Inflammatory macrophage (primary cell): ENCODE data around the gene MZT2A.
"Not testable (repeated sequence)": the region's sequence is repeated elsewhere in the genome, so short reads cannot be mapped to it uniquely, and the experiment has no call there.

Experiments
- DNase-seq, 2 donors: peaks; one replicate each; pipeline ENCODE4 v3.0.0-alpha.2; 2020 to 2022
- total RNA-seq, 18 experiments: gene quantifications; one replicate each; lab custom pipeline; 2026; ENCODE audit warnings: mixed read lengths in 6 of 18, inconsistent platforms in 2 of 18; lab: John Stamatoyannopoulos, UW

The MZT2A gene
- total RNA-seq = 5.0 to 35.4 (median 11.4) reads per million in 18 experiments

GRCh38 chr2:131492015-131492417 is at the start of gene MZT2A:
MZT2A (minus strand) TSS chr2:131492397; CDS start chr2:131492376, 21 bp downstream.
- DNase-seq = peak in 1 of 2 donors; percentile 6

- DNase-seq = not testable (repeated sequence)
Observed at GRCh38 chr2:131538856-131539255, 46.7 kb upstream of the MZT2A start.

- not testable (repeated sequence) for DNase-seq
Observed at GRCh38 chr2:131536841-131537240, 44.6 kb upstream of the MZT2A start.

GRCh38 chr2:131535951-131536826 is 44.0 kb upstream of the MZT2A start:
- DNase-seq = not testable (repeated sequence)

- no peak for DNase-seq
Observed at GRCh38 chr2:131535526-131535925, 43.3 kb upstream of the MZT2A start.

GRCh38 chr2:131534965-131535364 is 42.8 kb upstream of the MZT2A start:
- DNase-seq = not testable (repeated sequence)

- not testable (repeated sequence) for DNase-seq
Observed at GRCh38 chr2:131534317-131534672, 42.1 kb upstream of the MZT2A start.

- not testable (repeated sequence) for DNase-seq
Observed at GRCh38 chr2:131533609-131534316, 41.6 kb upstream of the MZT2A start.

- DNase-seq = not testable (repeated sequence)
Observed at GRCh38 chr2:131532723-131533608, 40.8 kb upstream of the MZT2A start.

- not testable (repeated sequence) for DNase-seq
Observed at GRCh38 chr2:131531547-131532185, 39.5 kb upstream of the MZT2A start.

- DNase-seq = not testable (repeated sequence)
Observed at GRCh38 chr2:131530626-131531344, 38.6 kb upstream of the MZT2A start.

- DNase-seq = not testable (repeated sequence)
Observed at GRCh38 chr2:131529864-131530445, 37.8 kb upstream of the MZT2A start.

- not testable (repeated sequence) for DNase-seq
Observed at GRCh38 chr2:131528981-131529863, 37.0 kb upstream of the MZT2A start.

- DNase-seq = peak; percentile 51 to 68
Observed at GRCh38 chr2:131527131-131528001, 35.2 kb upstream of the MZT2A start, which contains the start of gene CCDC74A. CCDC74A (plus strand) TSS chr2:131527888; CDS start chr2:131527971, 83 bp downstream.

- DNase-seq = not testable (repeated sequence)
Observed at GRCh38 chr2:131525256-131525655, 33.1 kb upstream of the MZT2A start.

- no peak for DNase-seq
Observed at GRCh38 chr2:131521961-131522781, 30.0 kb upstream of the MZT2A start.

GRCh38 chr2:131521524-131521923 is 29.3 kb upstream of the MZT2A start:
- not testable (repeated sequence) for DNase-seq

GRCh38 chr2:131520526-131520925 is 28.3 kb upstream of the MZT2A start:
- no peak for DNase-seq
